GM21526 (cell line): ENCODE measurements around the gene PIP4K2A.
"Not testable (repeated sequence)": the region's sequence is repeated elsewhere in the genome, so short reads cannot be mapped to it uniquely, and the experiment has no call there.

ENCODE experiments used
- ATAC-seq: cut with Tn5 transposase; IDR thresholded peaks from one replicate; pipeline ENCODE4 v1.9.1; 2021; ENCODE audit warnings: moderate library complexity; ENCODE audit not compliant: unreplicated experiment, low FRiP score

Gene PIP4K2A

GRCh38 chr10:22714479-22715289 lies at the start of gene PIP4K2A:
TSS of gene PIP4K2A (minus strand) at chr10:22714578. CDS start at chr10:22714326, 252 bp downstream.
- peak; percentile 75 for ATAC-seq

- no peak for ATAC-seq
Measured at GRCh38 chr10:22761569-22762220, 47.3 kb upstream of the PIP4K2A start.

- ATAC-seq = no peak
Measured at GRCh38 chr10:22760025-22760424, 45.6 kb upstream of the PIP4K2A start.

GRCh38 chr10:22758867-22759266 lies 44.5 kb upstream of the PIP4K2A start:
- ATAC-seq = no peak

- ATAC-seq = no peak
Measured at GRCh38 chr10:22754296-22754695, 39.9 kb upstream of the PIP4K2A start.

- no peak for ATAC-seq
Measured at GRCh38 chr10:22753786-22754185, 39.4 kb upstream of the PIP4K2A start.

GRCh38 chr10:22752272-22752889 lies 38.0 kb upstream of the PIP4K2A start:
- ATAC-seq = no peak

- no peak for ATAC-seq
Measured at GRCh38 chr10:22750131-22750530, 35.8 kb upstream of the PIP4K2A start.

GRCh38 chr10:22744858-22745257 lies 30.5 kb upstream of the PIP4K2A start:
- ATAC-seq = not testable (repeated sequence)

- ATAC-seq = peak; percentile 100
Measured at GRCh38 chr10:22742678-22743077, 28.3 kb upstream of the PIP4K2A start.

GRCh38 chr10:22741631-22742030 lies 27.3 kb upstream of the PIP4K2A start:
- ATAC-seq = not testable (repeated sequence)

GRCh38 chr10:22740180-22740579 lies 25.8 kb upstream of the PIP4K2A start:
- ATAC-seq = no peak

- no peak for ATAC-seq
Measured at GRCh38 chr10:22737587-22737986, 23.2 kb upstream of the PIP4K2A start.

GRCh38 chr10:22736134-22736533 lies 21.8 kb upstream of the PIP4K2A start:
- ATAC-seq = no peak

GRCh38 chr10:22733992-22734391 lies 19.6 kb upstream of the PIP4K2A start:
- ATAC-seq = no peak

- no peak for ATAC-seq
Measured at GRCh38 chr10:22727663-22728062, 13.3 kb upstream of the PIP4K2A start.

GRCh38 chr10:22727112-22727511 lies 12.7 kb upstream of the PIP4K2A start:
- ATAC-seq = no peak

GRCh38 chr10:22724773-22725172 lies 10.4 kb upstream of the PIP4K2A start:
- ATAC-seq = no peak

- ATAC-seq = peak; percentile 60
Measured at GRCh38 chr10:22723783-22724182, 9.4 kb upstream of the PIP4K2A start.

- ATAC-seq = peak; percentile 71
Measured at GRCh38 chr10:22723343-22723779, 9.0 kb upstream of the PIP4K2A start.

- ATAC-seq = peak; percentile 3
Measured at GRCh38 chr10:22722626-22723169, 8.3 kb upstream of the PIP4K2A start.
